Measurements from ENCODE around the gene PDXP.

- TF ChIP-seq CTCF (IDR thresholded peaks at IDR 0.05 in 4 of 5, conservative IDR thresholded peaks at IDR 0.05 in 1 of 5) (no peak), POLR2A (IDR thresholded peaks at IDR 0.05) (no peak)
These were observed 47.3 kb upstream of the PDXP start for GRCh38 chr22:37611207-37611606.
